ENCODE measurements around the gene TRAF6.

DNA sequence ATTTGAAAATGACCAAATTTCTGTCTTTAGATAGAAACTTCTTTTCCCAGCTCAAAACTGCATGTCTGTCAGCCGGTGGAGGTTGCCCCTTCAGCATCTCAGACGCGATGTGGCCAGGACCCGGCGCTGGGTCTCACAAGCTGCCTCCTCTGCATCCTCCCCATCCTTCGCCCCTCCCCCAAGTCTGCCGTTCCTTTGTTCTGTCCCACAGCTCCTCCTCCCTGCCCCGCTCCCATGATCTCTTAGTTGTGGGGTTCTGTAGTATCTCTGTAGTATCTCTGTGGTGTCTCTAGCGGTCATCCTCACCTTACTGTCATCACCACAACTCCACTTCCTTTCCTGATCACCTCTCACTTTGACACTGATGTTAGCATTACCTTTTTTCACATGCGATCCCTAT is 49.9 kb downstream of the TRAF6 start:
- TF ChIP-seq, protein P1, sequence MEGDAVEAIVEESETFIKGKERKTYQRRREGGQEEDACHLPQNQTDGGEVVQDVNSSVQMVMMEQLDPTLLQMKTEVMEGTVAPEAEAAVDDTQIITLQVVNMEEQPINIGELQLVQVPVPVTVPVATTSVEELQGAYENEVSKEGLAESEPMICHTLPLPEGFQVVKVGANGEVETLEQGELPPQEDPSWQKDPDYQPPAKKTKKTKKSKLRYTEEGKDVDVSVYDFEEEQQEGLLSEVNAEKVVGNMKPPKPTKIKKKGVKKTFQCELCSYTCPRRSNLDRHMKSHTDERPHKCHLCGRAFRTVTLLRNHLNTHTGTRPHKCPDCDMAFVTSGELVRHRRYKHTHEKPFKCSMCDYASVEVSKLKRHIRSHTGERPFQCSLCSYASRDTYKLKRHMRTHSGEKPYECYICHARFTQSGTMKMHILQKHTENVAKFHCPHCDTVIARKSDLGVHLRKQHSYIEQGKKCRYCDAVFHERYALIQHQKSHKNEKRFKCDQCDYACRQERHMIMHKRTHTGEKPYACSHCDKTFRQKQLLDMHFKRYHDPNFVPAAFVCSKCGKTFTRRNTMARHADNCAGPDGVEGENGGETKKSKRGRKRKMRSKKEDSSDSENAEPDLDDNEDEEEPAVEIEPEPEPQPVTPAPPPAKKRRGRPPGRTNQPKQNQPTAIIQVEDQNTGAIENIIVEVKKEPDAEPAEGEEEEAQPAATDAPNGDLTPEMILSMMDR (IDR thresholded peaks at IDR 0.05), result no peak
- no peak for TF ChIP-seq POLR2A (IDR thresholded peaks at IDR 0.05)
